A549 treated with Mapracorat at 1 μM for 4 hours (cell line): ENCODE measurements around the gene DEDD. TPM values are rescaled to one million over a fixed set of nuclear protein-coding genes. Genes with fewer than 3 reads are reported as not detected.

Experiments
- total RNA-seq: library from RNA; stranded (reverse); fragments of 200-300 nt; extraction: Qiagen RNA extraction; gene quantifications from 5 replicates; pipeline ENCODE4 v1.2.3, GENCODE V29; 2022

The DEDD gene, protein sequence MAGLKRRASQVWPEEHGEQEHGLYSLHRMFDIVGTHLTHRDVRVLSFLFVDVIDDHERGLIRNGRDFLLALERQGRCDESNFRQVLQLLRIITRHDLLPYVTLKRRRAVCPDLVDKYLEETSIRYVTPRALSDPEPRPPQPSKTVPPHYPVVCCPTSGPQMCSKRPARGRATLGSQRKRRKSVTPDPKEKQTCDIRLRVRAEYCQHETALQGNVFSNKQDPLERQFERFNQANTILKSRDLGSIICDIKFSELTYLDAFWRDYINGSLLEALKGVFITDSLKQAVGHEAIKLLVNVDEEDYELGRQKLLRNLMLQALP
- 29.6 to 36.1 TPM (median 32.2 TPM) in 5 replicates for total RNA-seq

GRCh38 chr1:161132410-161133219 is at the start of gene DEDD:
Gene DEDD (minus strand): TSS chr1:161132667. CDS start chr1:161124462, 8,205 bp downstream.

DNA sequence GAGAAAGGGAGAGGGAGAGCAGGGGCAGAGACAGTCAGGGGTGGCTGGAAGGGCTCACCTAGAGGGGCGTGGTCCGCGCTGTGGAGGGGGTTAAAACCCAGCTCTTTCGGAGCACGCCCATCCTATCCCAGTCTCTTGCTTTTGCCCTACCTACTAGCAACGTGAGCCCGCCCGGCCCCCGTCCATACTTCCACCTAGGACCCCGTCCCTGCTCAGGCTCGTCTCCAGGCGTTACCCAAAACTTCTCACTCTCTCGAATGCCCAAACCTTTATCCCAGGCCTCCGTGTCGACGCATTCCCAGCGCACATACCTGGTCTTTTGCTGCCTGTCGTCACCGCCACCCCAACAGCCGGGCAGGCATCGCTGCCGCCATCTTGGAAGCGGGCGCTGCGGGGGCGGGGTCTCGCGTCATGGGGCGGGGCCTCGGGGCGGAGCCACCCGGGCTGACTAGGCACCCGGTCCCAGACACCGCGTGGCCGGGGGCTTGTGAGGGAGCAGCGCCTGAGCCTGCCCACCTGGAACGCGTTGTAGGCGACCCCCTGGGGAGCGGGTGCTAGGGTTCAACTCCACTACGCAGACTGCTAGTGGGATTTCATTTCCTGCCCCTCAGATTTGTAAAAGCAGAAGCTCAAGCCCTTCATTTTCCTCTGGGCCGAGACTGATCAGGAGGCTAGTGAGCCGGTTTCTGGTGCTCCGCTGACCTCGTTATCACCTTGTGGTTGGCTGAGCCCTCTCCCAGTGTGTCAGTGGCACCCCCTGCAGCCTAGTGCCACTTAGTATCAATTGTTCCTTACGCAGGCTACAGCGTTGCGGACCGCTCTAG is 44.9 kb upstream of the DEDD start, which contains the start of gene B4GALT3:
Gene B4GALT3 (minus strand): TSS at position 396 of the 824 bp plus-strand sequence. CDS start 1,447 bp downstream, outside the sequence.

GRCh38 chr1:161165742-161166668 is 33.5 kb upstream of the DEDD start, which contains the start of gene PPOX:
Gene PPOX (plus strand): TSS chr1:161166426. CDS start chr1:161166848, 422 bp downstream.

DNA sequence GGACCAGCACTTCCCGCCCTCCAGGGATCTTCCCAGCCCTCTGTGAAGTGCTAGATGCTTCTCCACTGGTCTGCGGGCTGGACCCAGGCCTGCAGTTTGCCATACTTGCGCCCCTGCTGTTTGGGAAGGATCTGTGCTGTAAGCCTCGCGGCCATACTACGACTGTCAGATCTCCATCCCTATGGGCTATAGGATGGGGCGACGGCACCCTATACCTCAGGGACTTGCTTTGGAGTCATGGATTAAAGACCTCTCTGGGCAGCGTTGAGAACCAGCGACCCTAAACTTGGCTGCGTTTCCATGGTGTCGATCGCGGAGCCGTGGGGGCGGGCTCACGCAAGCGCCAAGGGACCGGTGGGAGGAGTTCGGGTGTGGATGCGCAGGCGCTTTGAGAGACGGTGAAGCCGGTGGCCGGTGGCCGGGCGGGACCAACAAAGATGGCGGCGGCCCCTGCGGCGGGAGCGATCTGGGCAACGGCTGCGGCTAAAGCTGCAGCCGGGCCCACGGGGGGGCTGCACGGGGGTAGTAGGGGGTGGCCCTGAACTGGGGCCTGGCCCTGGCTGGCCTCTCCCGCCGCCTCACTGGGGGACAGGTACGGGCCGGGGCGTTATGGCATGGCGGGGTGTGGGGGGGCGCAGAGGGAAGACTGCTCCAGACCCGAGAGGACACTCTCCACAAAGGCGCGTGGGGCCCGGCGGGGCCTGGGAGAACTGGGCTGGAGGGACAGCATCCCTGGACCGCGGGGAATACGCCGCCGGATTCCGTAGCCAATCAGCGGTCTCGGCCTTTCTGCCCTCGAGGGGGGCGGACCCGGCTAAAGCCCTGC is 26.8 kb upstream of the DEDD start, which contains the start of gene USP21:
Gene USP21 (plus strand): TSS at position 414 of the 826 bp plus-strand sequence. CDS start 1,141 bp downstream, outside the sequence.

DNA sequence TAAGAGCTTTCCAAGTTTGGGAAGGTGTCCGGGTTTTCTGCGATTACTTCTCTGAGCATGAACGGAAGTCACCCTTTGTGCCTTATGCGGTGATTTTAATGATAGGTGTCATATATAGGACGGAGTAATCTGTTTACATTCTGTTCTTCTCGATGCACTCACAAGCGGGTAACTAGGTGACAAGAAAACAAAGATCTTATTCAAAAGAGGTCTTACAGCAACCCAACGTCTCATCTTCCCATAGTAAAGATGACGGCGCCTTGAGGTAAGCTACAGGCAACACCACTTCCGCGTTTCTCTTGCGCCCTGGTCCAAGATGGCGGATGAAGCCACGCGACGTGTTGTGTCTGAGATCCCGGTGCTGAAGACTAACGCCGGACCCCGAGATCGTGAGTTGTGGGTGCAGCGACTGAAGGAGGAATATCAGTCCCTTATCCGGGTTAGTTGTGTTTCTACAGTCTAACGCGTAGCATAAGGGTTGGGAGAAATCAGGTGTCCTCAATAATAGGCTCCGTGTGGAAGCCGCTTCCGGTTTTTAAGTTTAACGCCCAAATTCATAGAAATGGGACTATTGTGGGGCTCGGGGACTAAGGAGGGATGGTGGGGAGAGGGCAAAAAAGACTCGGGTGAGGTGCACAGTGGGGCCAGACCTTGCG is 21.3 kb upstream of the DEDD start, which contains the start of gene UFC1:
Gene UFC1 (plus strand): TSS at position 297 of the 656 bp plus-strand sequence. CDS start 20 bp downstream, at position 317.

GRCh38 chr1:161117759-161118581 is 14.5 kb downstream of the DEDD start, which contains the start of the genes NIT1 and PFDN2:
Gene NIT1 (plus strand): TSS chr1:161118105. CDS start chr1:161118177, 72 bp downstream.
Gene PFDN2 (minus strand): TSS chr1:161118037. CDS start chr1:161118026, 11 bp downstream.

DNA sequence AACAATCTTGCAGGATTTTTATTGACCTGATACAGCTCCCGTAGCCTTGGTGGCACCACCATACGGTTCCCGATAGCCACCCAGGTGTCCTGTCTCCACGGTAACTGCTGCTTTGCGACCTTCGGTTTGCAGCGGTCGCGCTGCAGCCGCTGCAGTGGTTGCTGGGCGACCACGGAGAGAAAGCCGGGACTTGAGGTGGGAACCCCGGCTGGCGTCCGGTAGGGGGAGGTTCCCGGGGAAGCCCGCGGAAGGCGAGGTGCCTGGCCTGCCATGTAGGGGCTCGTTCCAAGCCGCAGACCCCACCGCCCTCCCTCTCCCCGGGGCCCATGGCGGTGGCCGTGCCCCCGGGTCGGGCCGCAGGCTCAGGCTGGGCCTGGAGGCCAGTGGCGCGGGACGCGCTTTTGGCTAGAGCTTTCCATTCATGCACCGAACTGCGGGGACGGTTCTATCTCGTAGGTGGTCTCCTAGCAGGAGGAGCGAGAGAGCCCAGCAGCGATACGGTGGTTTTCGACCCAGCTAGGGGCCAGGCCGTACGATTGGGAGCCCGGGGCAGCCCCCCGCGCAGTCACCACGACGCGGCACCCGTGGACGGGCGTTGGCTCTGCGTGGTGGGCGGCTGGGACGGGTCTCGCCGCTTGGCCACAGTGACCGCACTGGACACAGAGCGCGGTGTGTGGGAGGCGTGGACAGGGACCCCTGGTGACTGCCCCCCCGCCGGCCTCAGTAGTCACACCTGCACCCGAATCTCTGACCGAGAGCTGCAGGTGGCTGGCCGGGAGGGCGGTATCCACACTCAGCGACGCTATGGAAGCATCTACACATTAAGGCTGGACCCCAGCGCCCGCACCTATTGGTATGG is 34.0 kb downstream of the DEDD start, which contains the start of gene KLHDC9:
Gene KLHDC9 (plus strand): TSS at position 152 of the 859 bp plus-strand sequence. CDS start 175 bp downstream, at position 327.

GRCh38 chr1:161089251-161089924 is 43.1 kb downstream of the DEDD start, which contains the start of gene NECTIN4:
Gene NECTIN4 (minus strand): TSS chr1:161089558. CDS start chr1:161089296, 262 bp downstream.

Other genes starting within 250 kb of the DEDD start
- gene ITLN1, start 247.5 kb downstream of the DEDD start, total RNA-seq = not detected in 5 replicates
- 0.55 to 0.85 TPM (median 0.62 TPM) in 5 replicates for gene ITLN2, start 177.9 kb downstream of the DEDD start, total RNA-seq
- gene F11R, start 111.5 kb downstream of the DEDD start, total RNA-seq = 50.8 to 59.9 TPM (median 55.2 TPM) in 5 replicates
- gene TSTD1, start 93.7 kb downstream of the DEDD start, total RNA-seq = 0.25 TPM in 2 of 5 replicates, not detected in the others
- gene USF1, start 86.7 kb downstream of the DEDD start, total RNA-seq = 44.5 to 55.8 TPM (median 49.0 TPM) in 5 replicates
- 0.06 to 0.14 TPM (median 0.07 TPM) in 5 replicates for gene ARHGAP30, start 62.8 kb downstream of the DEDD start, total RNA-seq
- 1.5 to 2.2 TPM (median 1.9 TPM) in 5 replicates for gene NECTIN4, start 43.1 kb downstream of the DEDD start, total RNA-seq
- gene KLHDC9, start 34.3 kb downstream of the DEDD start, total RNA-seq = 1.0 to 2.7 TPM (median 1.5 TPM) in 5 replicates
- 95.5 to 125 TPM (median 108 TPM) in 5 replicates for gene PFDN2, start 14.6 kb downstream of the DEDD start, total RNA-seq
- 29.0 to 32.1 TPM (median 29.6 TPM) in 5 replicates for gene NIT1, start 14.6 kb downstream of the DEDD start, total RNA-seq
- 81.6 to 150 TPM (median 92.8 TPM) in 5 replicates for gene UFC1, start 21.3 kb upstream of the DEDD start, total RNA-seq
- 16.9 to 25.7 TPM (median 21.1 TPM) in 5 replicates for gene USP21, start 26.8 kb upstream of the DEDD start, total RNA-seq
- 12.2 to 19.4 TPM (median 15.1 TPM) in 5 replicates for gene PPOX, start 33.8 kb upstream of the DEDD start, total RNA-seq
- 20.4 to 27.7 TPM (median 25.8 TPM) in 5 replicates for gene B4GALT3, start 44.8 kb upstream of the DEDD start, total RNA-seq
- gene ADAMTS4, start 66.4 kb upstream of the DEDD start, total RNA-seq = 0.02 TPM in 1 of 5 replicates, not detected in the others
- 77.6 to 93.0 TPM (median 83.3 TPM) in 5 replicates for gene NDUFS2, start 69.7 kb upstream of the DEDD start, total RNA-seq
- gene FCER1G, start 82.6 kb upstream of the DEDD start, total RNA-seq = 0.28 to 0.54 TPM (median 0.34 TPM) in 3 of 5 replicates, not detected in the others
- gene APOA2, start 91.0 kb upstream of the DEDD start, total RNA-seq = not detected in 5 replicates
- gene TOMM40L, start 93.4 kb upstream of the DEDD start, total RNA-seq = 10.0 to 12.8 TPM (median 11.8 TPM) in 5 replicates
- not detected in 5 replicates for gene NR1I3, start 105.5 kb upstream of the DEDD start, total RNA-seq
- not detected in 5 replicates for gene PCP4L1, start 126.1 kb upstream of the DEDD start, total RNA-seq
- gene MPZ, start 177.3 kb upstream of the DEDD start, total RNA-seq = 0.09 to 0.43 TPM (median 0.27 TPM) in 4 of 5 replicates, not detected in the other
- gene SDHC, start 181.7 kb upstream of the DEDD start, total RNA-seq = 236 to 250 TPM (median 242 TPM) in 5 replicates
- gene CFAP126, start 235.2 kb upstream of the DEDD start, total RNA-seq = 0.19 to 0.32 TPM (median 0.24 TPM) in 3 of 5 replicates, not detected in the others